IPS-NIHi11 (cell line): ENCODE results near the gene STAU1.
"Not testable (repeated sequence)": the region's sequence is repeated elsewhere in the genome, so short reads cannot be mapped to it uniquely, and the experiment has no call there.

Source experiments
- DNase-seq: peaks from one replicate; pipeline ENCODE4 v3.0.0; 2012; ENCODE audit warnings: mixed read lengths, low spot score

STAU1 gene

GRCh38 chr20:49187851-49188641, at the start of gene STAU1:
Gene STAU1 (minus strand): TSS chr20:49188334. CDS start chr20:49166201, 22,133 bp downstream.
- DNase-seq = peak; percentile 99

GRCh38 chr20:49237531-49237930, 49.4 kb upstream of the STAU1 start:
- no peak for DNase-seq

- no peak for DNase-seq
Observed at GRCh38 chr20:49236301-49236700, 48.2 kb upstream of the STAU1 start.

GRCh38 chr20:49234831-49235230, 46.7 kb upstream of the STAU1 start:
- DNase-seq = no peak

- no peak for DNase-seq
Observed at GRCh38 chr20:49233226-49233625, 45.1 kb upstream of the STAU1 start.

- no peak for DNase-seq
Observed at GRCh38 chr20:49231471-49231870, 43.3 kb upstream of the STAU1 start.

- DNase-seq = no peak
Observed at GRCh38 chr20:49230561-49231133, 42.5 kb upstream of the STAU1 start.

GRCh38 chr20:49230021-49230420, 41.9 kb upstream of the STAU1 start:
- no peak for DNase-seq

GRCh38 chr20:49229381-49229780, 41.2 kb upstream of the STAU1 start:
- no peak for DNase-seq

GRCh38 chr20:49228676-49229075, 40.5 kb upstream of the STAU1 start:
- no peak for DNase-seq

GRCh38 chr20:49225896-49226295, 37.8 kb upstream of the STAU1 start:
- no peak for DNase-seq

- no peak for DNase-seq
Observed at GRCh38 chr20:49219924-49220831, 32.0 kb upstream of the STAU1 start.

GRCh38 chr20:49219091-49219923, 31.2 kb upstream of the STAU1 start, which contains the start of gene DDX27:
Gene DDX27 (plus strand): TSS chr20:49219416. CDS start chr20:49219449, 33 bp downstream.
- DNase-seq = peak; percentile 93

- DNase-seq = not testable (repeated sequence)
Observed at GRCh38 chr20:49218739-49219090, 30.6 kb upstream of the STAU1 start.

- peak; percentile 79 for DNase-seq
Observed at GRCh38 chr20:49216991-49217578, 29.0 kb upstream of the STAU1 start.

- DNase-seq = no peak
Observed at GRCh38 chr20:49215232-49215631, 27.1 kb upstream of the STAU1 start.

GRCh38 chr20:49214571-49214970, 26.4 kb upstream of the STAU1 start:
- no peak for DNase-seq

- no peak for DNase-seq
Observed at GRCh38 chr20:49210757-49211110, 22.6 kb upstream of the STAU1 start.

GRCh38 chr20:49210101-49210756, 22.1 kb upstream of the STAU1 start:
- DNase-seq = no peak

GRCh38 chr20:49207076-49207475, 18.9 kb upstream of the STAU1 start:
- peak; percentile 44 for DNase-seq

GRCh38 chr20:49203746-49204145, 15.6 kb upstream of the STAU1 start:
- DNase-seq = no peak
